ENCODE data around the gene RBM25. TPM values are rescaled to one million over a fixed set of nuclear protein-coding genes. Genes with fewer than 3 reads are reported as not detected.
"Not testable (repeated sequence)": the region's sequence is repeated elsewhere in the genome, so short reads cannot be mapped to it uniquely, and the experiment has no call there.

Gene RBM25
- total and polyA plus RNA-seq, 12 donors = 13.5 to 51.4 (median 39.9) TPM

- Histone ChIP-seq H3K4me3 (no peak overlapping the region), H3K27me3 (no peaks in the 10 kb centered on the region), H3K36me3 (peaks cover 0 to 100% (median 35%) of the 10 kb centered on the region in 9 donors), H3K4me1 (no peaks in the 10 kb centered on the region), H3K27ac (no peak overlapping the region), H3K9me3 (no peaks in the 10 kb centered on the region)
- intact Hi-C loops (cut with DNase I) = no loop called here
- ATAC-seq (peak in 1 of 8 donors; percentile 59), DNase-seq (no peak)
- 83 to 86% methylated on average over 9 of the region's 9 CpGs for WGBS, 2 donors
- TF ChIP-seq CTCF (IDR thresholded peaks at IDR 0.05) = no peak
Observed at GRCh38 chr14:73168274-73168673, 109.9 kb downstream of the RBM25 start.

GRCh38 chr14:73168691-73169090 is 110.4 kb downstream of the RBM25 start:
- Histone ChIP-seq H3K27ac (no peak overlapping the region), H3K4me3 (no peak overlapping the region), H3K4me1 (no peaks in the 10 kb centered on the region), H3K9me3 (no peaks in the 10 kb centered on the region), H3K36me3 (peaks cover 0 to 100% (median 38%) of the 10 kb centered on the region in 9 donors), H3K27me3 (no peaks in the 10 kb centered on the region)
- WGBS, 2 donors = 90% methylated on average over 14 of the region's 14 CpGs
- intact Hi-C loops (cut with DNase I) = no loop called here
- TF ChIP-seq CTCF (IDR thresholded peaks at IDR 0.05) = no peak
- DNase-seq (no peak), ATAC-seq (no peak)

DNA sequence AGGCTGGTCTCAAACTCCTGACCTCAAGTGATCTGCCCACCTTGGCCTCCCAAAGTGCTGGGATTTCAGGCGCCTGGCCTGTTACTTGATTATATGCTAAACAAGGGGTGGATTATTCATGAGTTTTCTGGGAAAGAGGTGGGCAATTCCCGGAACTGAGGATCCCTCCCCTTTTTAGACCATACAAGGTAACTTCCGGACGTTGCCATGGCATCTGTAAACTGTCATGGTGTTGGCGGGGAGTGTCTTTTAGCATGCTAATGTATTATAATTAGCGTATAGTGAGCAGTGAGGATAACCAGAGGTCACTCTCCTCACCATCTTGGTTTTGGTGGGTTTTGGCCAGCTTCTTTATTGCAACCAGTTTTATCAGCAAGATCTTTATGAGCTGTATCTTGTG is 111.5 kb downstream of the RBM25 start:
- not testable (repeated sequence) for H3K4me1 ChIP-seq, H3K9me3 ChIP-seq, H3K27me3 ChIP-seq, H3K4me3 ChIP-seq, DNase-seq, H3K27ac ChIP-seq, ATAC-seq
- peaks cover 0 to 100% (median 48%) of the 10 kb centered on the region in 9 donors for H3K36me3 ChIP-seq
- intact Hi-C loops (cut with DNase I) = loop anchor here in 9 of 10 donors (5.0 to 10.0 kb wide), 6 partner anchors 112 to 307 kb away; no protein-coding TSS in a partner anchor
- 88 to 94% methylated on average over 6 of the region's 6 CpGs for WGBS, 2 donors

GRCh38 chr14:73170686-73171085 is 112.4 kb downstream of the RBM25 start:
- no peak for ATAC-seq
- DNase-seq = no peak
- Histone ChIP-seq H3K4me1 (peaks cover 0 to 6% (median 0%) of the 10 kb centered on the region in 9 donors), H3K36me3 (peaks cover 0 to 100% (median 42%) of the 10 kb centered on the region in 9 donors), H3K4me3 (no peak overlapping the region), H3K27me3 (no peaks in the 10 kb centered on the region), H3K27ac (no peak overlapping the region), H3K9me3 (no peaks in the 10 kb centered on the region)
- no peak for TF ChIP-seq CTCF (IDR thresholded peaks at IDR 0.05)
- intact Hi-C loops (cut with DNase I) = loop anchor here in 9 of 10 donors (5.0 to 10.0 kb wide), 6 partner anchors 112 to 307 kb away; no protein-coding TSS in a partner anchor
- WGBS, 2 donors = 89 to 92% methylated on average over 11 of the region's 11 CpGs

- H3K27ac ChIP-seq = no peak overlapping the region
- no peaks in the 10 kb centered on the region for H3K9me3 ChIP-seq
- no peaks in the 10 kb centered on the region for H3K27me3 ChIP-seq
- TF ChIP-seq CTCF (IDR thresholded peaks at IDR 0.05) = no peak
- H3K36me3 ChIP-seq = peaks cover 0 to 100% (median 42%) of the 10 kb centered on the region in 9 donors
- intact Hi-C loops (cut with DNase I) = loop anchor here in 9 of 10 donors (5.0 to 10.0 kb wide), 6 partner anchors 110 to 305 kb away; no protein-coding TSS in a partner anchor
- DNase-seq (no peak), ATAC-seq (no peak)
- H3K4me3 ChIP-seq = no peak overlapping the region
- H3K4me1 ChIP-seq = peaks cover 0 to 16% (median 0%) of the 10 kb centered on the region in 9 donors
- WGBS, 2 donors = 92 to 94% methylated on average over 3 of the region's 3 CpGs
Observed at GRCh38 chr14:73172500-73172899, 114.2 kb downstream of the RBM25 start.
